Activated CD4-positive, CD25-positive, alpha-beta regulatory T cell treated with anti-CD3 and anti-CD28 coated beads, Interleukin-2, amount 50 U/mL, for 72 hours (primary cell): Measurements from ENCODE around the gene ST7.

ENCODE experiments used
- DNase-seq: peaks from one replicate; pipeline ENCODE4 v3.0.0; 2021

ST7 gene

GRCh38 chr7:117134411-117134810, 181.1 kb downstream of the ST7 start:
- DNase-seq, result no peak

- DNase-seq, result no peak
Measured at GRCh38 chr7:117134889-117135552, 181.7 kb downstream of the ST7 start.

- DNase-seq, result no peak
Measured at GRCh38 chr7:117135553-117135891, 182.2 kb downstream of the ST7 start.

GRCh38 chr7:117137868-117138267, 184.6 kb downstream of the ST7 start:
- no peak for DNase-seq

GRCh38 chr7:117138495-117138894, 185.2 kb downstream of the ST7 start:
- DNase-seq, result no peak

GRCh38 chr7:117138981-117139380, 185.7 kb downstream of the ST7 start:
- DNase-seq, result no peak

GRCh38 chr7:117139397-117139984, 186.2 kb downstream of the ST7 start:
- no peak for DNase-seq

- DNase-seq, result no peak
Measured at GRCh38 chr7:117140921-117141320, 187.6 kb downstream of the ST7 start.

GRCh38 chr7:117143066-117143465, 189.8 kb downstream of the ST7 start:
- DNase-seq, result no peak

GRCh38 chr7:117143580-117143979, 190.3 kb downstream of the ST7 start:
- no peak for DNase-seq

- no peak for DNase-seq
Measured at GRCh38 chr7:117145333-117145732, 192.0 kb downstream of the ST7 start.

GRCh38 chr7:117146059-117146458, 192.8 kb downstream of the ST7 start:
- no peak for DNase-seq

- no peak for DNase-seq
Measured at GRCh38 chr7:117146511-117146910, 193.2 kb downstream of the ST7 start.

- no peak for DNase-seq
Measured at GRCh38 chr7:117148971-117149370, 195.7 kb downstream of the ST7 start.

GRCh38 chr7:117149692-117150091, 196.4 kb downstream of the ST7 start:
- DNase-seq, result no peak

GRCh38 chr7:117152213-117153007, 199.1 kb downstream of the ST7 start:
- DNase-seq, result no peak

- no peak for DNase-seq
Measured at GRCh38 chr7:117153016-117153545, 199.8 kb downstream of the ST7 start.

- DNase-seq, result no peak
Measured at GRCh38 chr7:117154721-117155120, 201.4 kb downstream of the ST7 start.

- DNase-seq, result no peak
Measured at GRCh38 chr7:117155694-117156093, 202.4 kb downstream of the ST7 start.

- no peak for DNase-seq
Measured at GRCh38 chr7:117157241-117158209, 204.2 kb downstream of the ST7 start.

- no peak for DNase-seq
Measured at GRCh38 chr7:117158941-117159697, 205.8 kb downstream of the ST7 start.

- DNase-seq, result no peak
Measured at GRCh38 chr7:117163101-117163500, 209.8 kb downstream of the ST7 start.
